HG03135 (cell line): ENCODE measurements around the gene PTH.

Source experiments
- ATAC-seq: cut with Tn5 transposase; IDR thresholded peaks from one replicate; pipeline ENCODE4 v1.9.1; 2021; ENCODE audit warnings: mild to moderate bottlenecking, moderate library complexity; ENCODE audit not compliant: unreplicated experiment

PTH gene

GRCh38 chr11:13495929-13496328 lies at the start of gene PTH:
TSS of gene PTH (minus strand) at chr11:13495997. CDS start at chr11:13492855, 3,142 bp downstream.
- ATAC-seq, result no peak

- ATAC-seq, result no peak
Measured at GRCh38 chr11:13538044-13538443, 42.2 kb upstream of the PTH start.

DNA sequence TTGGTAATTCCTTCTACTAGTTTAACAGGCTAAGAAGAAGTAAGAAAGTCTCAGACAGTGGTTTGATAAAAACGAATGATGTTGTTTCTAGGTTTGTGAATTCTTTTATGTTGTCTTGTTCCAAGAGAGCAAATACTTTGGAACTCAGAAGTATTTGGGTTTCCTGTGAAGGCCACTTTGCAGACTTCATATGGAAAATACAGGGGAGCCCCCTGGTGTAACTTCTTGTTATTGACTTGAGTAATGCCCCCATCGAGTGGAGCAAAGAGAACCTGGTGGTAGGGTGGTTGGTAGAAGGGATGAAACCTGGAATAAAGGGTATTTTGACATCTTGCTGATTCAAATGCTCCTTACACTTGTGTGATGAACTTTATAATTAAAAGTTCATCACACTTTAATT lies 40.0 kb upstream of the PTH start:
- ATAC-seq, result no peak

DNA sequence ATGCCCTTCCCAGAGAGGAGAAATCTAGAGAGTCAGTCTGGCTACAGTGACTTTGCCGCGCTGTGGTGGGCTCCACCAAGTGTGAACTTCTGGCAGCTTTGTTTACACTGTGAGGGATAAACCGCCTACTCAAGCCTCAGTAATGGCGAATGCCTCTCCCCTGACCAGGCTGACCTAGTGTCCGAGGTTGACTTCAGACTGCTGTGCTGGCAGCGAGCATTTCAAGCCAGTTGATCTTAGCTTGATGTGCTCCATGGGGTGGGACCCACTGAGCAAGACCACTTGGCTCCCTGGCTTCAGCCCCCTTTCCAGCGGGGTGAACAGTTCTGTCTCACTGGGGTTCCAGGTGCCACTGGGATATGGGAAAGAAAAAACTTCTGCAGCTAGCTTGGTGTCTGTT lies 38.6 kb upstream of the PTH start:
- ATAC-seq, result no peak

DNA sequence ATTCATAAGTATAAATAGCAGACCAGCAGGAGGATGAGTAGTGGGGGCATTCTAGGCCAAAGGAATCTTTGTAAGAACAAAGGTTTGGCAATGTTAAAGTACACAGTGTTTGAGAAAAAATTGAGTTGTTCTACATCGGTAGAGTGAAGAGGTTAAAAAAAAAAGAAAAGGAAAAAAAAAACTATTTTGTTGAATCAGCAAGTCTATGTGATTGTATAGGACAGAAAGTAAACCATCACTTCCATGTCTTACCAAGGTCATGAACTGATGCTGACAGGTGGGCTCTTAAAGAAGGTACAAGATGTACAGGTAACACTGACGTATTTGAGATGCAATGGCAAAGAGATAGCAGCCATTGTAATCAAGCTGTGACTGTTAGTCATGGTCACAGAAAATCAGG lies 29.5 kb upstream of the PTH start:
- ATAC-seq, result no peak

GRCh38 chr11:13503393-13503792 lies 7.6 kb upstream of the PTH start:
- no peak for ATAC-seq

GRCh38 chr11:13502492-13502891 lies 6.7 kb upstream of the PTH start:
- no peak for ATAC-seq

GRCh38 chr11:13494051-13494450 lies 1.7 kb downstream of the PTH start:
- ATAC-seq, result no peak

DNA sequence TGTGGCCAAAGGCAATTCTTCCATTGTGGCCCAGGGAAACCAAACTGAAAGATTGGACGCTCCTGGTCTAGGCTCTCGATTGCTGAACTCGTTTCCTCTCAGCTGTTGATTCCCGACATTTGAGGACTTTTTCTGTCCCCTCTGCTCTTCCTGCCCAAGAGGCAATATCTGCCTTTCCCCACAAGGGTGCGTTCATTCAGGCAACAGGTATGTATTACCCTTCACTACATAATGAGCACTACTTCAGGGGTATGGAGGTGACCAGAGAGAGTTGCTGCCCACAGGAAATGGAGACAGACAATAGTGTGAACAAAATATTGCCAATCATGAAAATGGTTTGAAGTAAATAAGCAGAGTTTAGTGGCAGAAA lies 8.2 kb downstream of the PTH start:
- peak; percentile 84 for ATAC-seq

- ATAC-seq, result peak; percentile 96
Measured at GRCh38 chr11:13486926-13487660, 8.7 kb downstream of the PTH start.

DNA sequence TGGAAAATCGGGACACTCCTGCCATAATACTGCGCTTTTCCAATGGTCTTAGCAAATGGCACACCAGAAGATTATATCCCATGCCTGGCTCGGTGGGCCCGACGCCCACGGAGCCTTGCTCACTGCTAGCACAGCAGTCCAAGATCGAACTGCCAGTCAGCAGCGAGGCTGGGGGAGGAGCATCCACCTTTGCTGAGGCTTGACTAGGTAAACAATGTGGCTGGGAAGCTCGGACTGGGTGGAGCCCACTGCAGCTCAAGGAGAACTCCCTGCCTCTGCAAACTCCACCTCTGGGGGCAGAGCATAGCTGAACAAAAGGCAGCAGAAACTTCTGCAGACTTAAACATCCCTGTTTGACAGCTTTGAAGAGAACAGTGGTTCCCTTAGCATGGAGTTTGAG lies 15.6 kb downstream of the PTH start:
- ATAC-seq, result no peak

DNA sequence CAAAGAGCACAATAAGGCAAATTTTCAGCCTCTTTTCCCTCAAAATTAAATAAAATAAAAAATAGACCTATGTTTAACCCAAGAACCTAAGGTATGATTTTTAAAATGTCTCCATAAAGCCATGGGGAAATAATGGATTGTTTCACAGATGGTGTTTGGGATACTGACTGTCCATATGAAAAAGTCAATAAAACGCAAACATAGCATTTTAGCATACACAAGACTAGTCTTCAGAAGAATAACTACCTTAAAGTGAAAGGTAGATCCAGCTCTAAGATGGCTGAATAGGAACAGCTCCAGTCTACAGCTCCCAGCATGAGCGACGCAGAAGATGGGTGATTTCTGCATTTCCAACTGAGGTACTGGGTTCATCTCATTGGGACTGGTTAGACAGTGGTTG lies 16.1 kb downstream of the PTH start:
- ATAC-seq, result no peak

DNA sequence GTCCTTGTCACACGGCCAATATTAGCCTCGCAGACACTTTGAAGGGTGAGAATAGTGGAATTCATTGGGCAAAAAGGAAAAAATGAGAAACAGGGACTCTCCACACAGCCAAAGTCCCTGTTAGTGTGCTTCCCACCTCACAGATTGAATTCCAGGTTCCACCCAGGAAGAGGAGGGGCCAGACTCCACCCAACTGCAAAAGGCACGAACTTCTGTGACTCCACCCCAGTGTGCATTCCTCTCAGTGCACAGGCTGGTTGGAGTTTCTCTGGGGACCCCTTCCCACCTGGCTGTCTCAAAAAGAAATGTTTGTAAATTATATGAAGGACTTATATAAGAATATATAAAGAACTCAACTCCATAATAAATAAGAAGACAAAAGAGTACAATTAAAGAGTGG lies 20.7 kb downstream of the PTH start:
- ATAC-seq, result no peak

- ATAC-seq, result no peak
Measured at GRCh38 chr11:13473013-13473722, 22.6 kb downstream of the PTH start.

DNA sequence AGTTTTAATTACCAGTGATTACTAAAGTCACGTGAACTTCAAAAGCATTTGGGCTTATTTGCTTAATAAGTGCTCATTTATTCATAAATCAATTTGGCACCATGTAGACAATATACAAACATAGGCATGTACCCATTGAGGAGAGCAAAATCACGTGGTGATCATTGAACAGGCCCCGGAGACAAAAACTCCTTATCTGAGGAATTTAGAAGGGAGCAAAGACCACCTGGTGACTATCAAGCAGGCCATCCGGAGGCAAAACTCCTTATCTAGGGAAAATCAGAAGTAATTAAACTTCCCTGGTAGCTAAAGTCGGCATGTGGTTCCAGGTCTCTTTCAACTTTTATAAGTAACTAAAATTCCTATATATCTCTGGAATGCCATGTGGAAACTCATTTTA lies 27.0 kb downstream of the PTH start:
- ATAC-seq, result no peak

DNA sequence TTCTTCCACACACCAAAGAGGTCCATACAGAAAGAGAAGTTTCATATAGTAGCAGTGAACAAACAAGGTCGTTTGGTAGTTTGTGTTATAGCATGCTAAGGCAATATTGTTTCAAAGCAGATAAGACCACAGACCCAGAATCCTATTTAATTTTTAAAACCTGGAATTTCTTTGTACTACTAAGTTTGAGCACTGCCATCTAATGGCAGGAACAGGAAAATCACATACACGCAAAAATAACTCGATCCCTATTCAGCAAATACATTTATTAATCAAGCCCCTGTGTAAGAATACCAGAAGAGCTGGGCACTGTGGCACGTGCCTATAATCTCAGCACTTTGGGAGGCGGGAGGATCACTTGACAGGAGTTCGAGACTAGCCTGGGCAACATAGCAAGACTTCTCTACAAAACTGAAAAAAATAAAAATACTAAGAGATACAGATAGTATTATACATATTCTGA lies 29.9 kb downstream of the PTH start:
- ATAC-seq, result no peak

- peak; percentile 1 for ATAC-seq
Measured at GRCh38 chr11:13463779-13464290, 32.0 kb downstream of the PTH start.

DNA sequence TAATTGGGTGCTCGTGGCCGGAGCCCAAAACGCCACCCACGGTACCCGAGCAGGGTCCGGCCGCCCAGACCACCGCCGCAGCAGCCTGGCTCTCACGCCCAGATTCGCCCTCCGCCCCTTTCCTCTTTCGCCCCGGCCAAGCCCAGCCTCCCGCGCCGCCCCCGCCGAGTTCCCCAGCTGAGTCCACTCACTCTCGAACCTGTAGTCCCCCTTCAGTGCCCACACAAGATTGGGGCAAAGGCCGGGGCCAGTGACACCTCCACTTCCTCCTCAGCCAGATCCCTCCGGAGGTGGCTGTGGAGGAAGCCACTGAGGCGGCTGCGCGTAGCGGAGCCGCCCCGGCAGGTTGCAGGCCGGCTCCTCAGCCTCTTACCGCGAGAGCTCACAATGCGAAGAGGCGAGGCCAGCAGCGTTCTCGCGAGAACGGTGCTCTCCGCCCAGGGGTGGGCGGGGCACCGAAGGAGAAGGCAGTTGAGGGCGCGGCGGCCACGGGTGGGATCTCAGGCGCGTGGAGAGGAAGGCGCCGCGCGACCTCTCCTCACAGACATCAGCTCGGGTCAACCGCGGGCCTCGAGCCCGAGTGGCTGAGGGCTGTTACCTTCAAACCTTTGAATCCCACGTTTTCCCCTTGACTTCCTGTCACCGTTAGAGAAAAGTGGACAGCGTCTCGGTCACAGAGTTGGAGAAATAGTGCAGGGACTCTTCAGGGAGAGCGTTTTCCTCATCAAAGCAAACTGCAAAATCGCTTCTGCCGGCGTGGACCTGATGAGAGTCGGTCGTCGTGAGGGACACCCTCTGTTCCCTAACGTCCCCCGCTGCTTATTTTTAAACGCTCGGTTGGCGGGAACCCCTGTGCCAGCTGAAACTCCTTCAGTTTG lies 32.7 kb downstream of the PTH start, which contains the start of gene BTBD10:
TSS of gene BTBD10 (minus strand) at position 322 of the 878 bp plus-strand sequence. CDS start 18,098 bp downstream, outside the sequence.
- ATAC-seq, result peak; percentile 94

DNA sequence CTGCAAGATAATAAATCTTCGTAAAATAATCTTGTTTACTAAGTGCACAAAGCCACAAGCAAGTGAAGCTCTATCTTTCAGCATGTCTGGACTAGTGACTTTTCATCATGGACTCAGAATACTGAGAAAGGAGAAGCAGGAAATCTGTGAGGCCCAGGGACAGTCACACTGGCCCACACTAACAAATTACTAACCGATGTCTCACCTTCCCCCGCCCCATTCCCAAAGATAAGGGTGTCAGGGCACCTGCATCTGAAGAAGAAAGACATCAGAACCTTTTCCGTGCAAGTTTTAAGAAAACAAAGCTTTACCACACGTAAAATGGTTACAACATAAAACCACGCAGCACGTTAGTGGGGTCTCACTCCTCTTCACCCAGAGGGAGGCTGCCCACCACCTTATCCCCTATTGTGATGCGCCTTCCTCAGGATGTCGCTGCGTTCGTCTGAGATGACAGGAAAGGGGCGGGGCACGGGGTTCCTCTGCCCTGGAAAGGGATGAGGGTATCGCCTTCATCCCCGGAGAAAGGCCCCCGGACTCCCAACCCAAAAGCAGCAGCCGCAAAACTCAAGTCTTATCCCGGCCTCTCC lies 33.4 kb downstream of the PTH start:
- ATAC-seq, result peak; percentile 38

GRCh38 chr11:13461291-13461690 lies 34.5 kb downstream of the PTH start:
- no peak for ATAC-seq
